Measurements from ENCODE around the gene R3HCC1L.

GRCh38 chr10:98104125-98104524, 30.3 kb upstream of the R3HCC1L start:
- TF ChIP-seq CTCF (IDR thresholded peaks at IDR 0.05; ENCODE audit: insufficient read depth, low read length, poor library complexity, severe bottlenecking) (no peak), EZH2phosphoT487 (conservative IDR thresholded peaks at IDR 0.05; ENCODE audit: low read length) (no peak)
